Neutrophil (primary cell): ENCODE results near the gene CKB.

Experiments
- H3K27ac ChIP-seq: fragments of 200-600 bp; sonication (generic); 2 replicates; pipeline ENCODE4 v1.5.1; 2016; ENCODE audit warnings: mild to moderate bottlenecking, moderate library complexity
- H3K27me3 ChIP-seq: fragments of 200-600 bp; sonication (generic); 2 replicates; pipeline ENCODE4 v1.6.0; 2016; ENCODE audit warnings: mild to moderate bottlenecking
- H3K36me3 ChIP-seq: fragments of 200-600 bp; sonication (generic); 2 replicates; pipeline ENCODE4 v1.5.1; 2017
- H3K4me1 ChIP-seq, 2 experiments: fragments of 200-600 bp in 1 of 2; sonication (generic) in 1 of 2; 1 replicate in 1 of 2; 2 replicates in 1 of 2; pipeline versions ENCODE4 v1.5.1 to v1.6.1; 2013 to 2016; ENCODE audit warnings: low read depth in 1 of 2, low read length in 1 of 2, mild to moderate bottlenecking in 1 of 2, moderate library complexity in 1 of 2; ENCODE audit not compliant: control insufficient read depth in 1 of 2, insufficient read depth in 1 of 2
- H3K4me3 ChIP-seq, 2 experiments: fragments of 200-600 bp in 1 of 2; sonication (generic) in 1 of 2; 1 replicate in 1 of 2; 2 replicates in 1 of 2; pipeline ENCODE4 v1.5.1; 2013 to 2016; ENCODE audit warnings: low read depth in 1 of 2, low read length in 1 of 2, mild to moderate bottlenecking in 1 of 2, moderate library complexity in 1 of 2
- H3K9me3 ChIP-seq: fragments of 200-600 bp; sonication (generic); 2 replicates; pipeline ENCODE4 v1.5.1; 2016
- TF ChIP-seq, protein P1 (sequence below): fragments of 200-600 bp; sonication (generic); IDR thresholded peaks from 2 replicates; pipeline ENCODE4 v1.5.1; 2016; ENCODE audit warnings: antibody characterized with exemption

CKB gene

DNA sequence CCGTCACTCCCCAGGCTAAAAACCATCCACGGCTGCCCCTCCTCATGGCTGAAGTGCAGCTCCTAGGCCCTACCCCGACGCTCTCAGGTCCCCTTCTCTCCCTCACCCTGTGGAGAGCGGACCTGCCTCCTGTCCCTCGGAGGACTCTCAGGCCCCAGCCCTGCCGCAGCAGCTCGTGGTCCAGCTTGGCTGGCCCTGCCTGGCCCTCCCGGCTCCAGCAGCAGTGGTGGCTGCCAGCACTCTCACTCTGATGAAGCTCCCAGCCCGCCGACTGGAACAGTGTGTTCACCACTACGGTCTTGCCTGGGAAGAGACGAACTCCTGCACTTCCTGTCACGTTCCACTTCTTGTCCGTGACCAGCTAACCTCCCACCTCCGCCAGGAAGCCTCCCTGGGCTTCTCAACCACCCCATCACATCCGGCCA is 28.7 kb upstream of the CKB start:
- TF ChIP-seq, protein P1, sequence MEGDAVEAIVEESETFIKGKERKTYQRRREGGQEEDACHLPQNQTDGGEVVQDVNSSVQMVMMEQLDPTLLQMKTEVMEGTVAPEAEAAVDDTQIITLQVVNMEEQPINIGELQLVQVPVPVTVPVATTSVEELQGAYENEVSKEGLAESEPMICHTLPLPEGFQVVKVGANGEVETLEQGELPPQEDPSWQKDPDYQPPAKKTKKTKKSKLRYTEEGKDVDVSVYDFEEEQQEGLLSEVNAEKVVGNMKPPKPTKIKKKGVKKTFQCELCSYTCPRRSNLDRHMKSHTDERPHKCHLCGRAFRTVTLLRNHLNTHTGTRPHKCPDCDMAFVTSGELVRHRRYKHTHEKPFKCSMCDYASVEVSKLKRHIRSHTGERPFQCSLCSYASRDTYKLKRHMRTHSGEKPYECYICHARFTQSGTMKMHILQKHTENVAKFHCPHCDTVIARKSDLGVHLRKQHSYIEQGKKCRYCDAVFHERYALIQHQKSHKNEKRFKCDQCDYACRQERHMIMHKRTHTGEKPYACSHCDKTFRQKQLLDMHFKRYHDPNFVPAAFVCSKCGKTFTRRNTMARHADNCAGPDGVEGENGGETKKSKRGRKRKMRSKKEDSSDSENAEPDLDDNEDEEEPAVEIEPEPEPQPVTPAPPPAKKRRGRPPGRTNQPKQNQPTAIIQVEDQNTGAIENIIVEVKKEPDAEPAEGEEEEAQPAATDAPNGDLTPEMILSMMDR = no peak
- H3K36me3 ChIP-seq = no peaks in the 10 kb centered on the region
- no peak overlapping the region for H3K4me3 ChIP-seq
- no peaks in the 10 kb centered on the region for H3K4me1 ChIP-seq
- no peaks in the 10 kb centered on the region for H3K9me3 ChIP-seq
- H3K27ac ChIP-seq = no peak overlapping the region
- H3K27me3 ChIP-seq = no peaks in the 10 kb centered on the region

DNA sequence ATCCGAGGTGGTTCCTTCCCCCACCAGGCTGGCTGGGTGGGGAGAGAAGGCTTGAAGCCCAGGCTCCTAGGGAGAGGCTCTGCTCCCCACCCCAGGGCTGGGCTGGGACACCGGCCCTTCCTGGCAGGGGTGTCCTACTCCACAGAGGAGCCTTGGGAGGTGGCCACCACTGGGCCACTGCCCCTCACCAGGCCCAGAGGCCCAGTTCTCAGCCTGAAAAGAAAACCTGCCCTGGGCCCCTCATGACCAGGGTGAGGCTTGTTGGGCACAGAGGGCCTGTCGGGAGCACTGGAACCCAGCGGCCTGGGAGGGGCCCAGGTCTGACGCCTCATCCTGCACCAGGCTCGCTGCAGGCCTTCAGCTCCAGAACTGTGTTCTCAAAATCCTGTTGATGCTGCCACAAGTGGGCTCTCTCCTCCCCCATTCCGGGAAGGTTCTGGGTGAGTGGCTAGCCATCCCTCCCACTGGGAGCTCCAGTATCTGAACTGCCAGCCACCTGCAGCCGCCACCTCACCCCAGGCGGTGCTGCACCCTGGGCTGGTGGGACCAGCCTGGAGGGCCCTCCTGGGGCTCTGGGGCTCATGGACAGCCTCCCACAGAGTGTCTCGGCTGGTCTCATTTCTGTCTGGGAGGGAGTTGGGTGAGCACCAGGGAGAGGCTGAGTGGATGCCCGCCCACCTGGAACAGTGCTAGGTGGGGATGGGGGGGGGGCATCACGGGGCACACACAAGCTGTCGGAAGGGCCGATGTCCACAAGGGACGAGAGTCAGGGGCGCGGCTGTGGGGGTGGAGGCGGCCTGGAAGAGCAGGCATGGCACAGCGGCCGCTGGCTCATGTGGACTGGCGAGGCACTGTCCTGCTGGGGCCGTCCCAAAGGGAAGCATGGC is 28.1 kb upstream of the CKB start:
- no peak overlapping the region for H3K27ac ChIP-seq
- H3K36me3 ChIP-seq = no peaks in the 10 kb centered on the region
- H3K27me3 ChIP-seq = no peaks in the 10 kb centered on the region
- no peak overlapping the region for H3K4me3 ChIP-seq
- no peaks in the 10 kb centered on the region for H3K9me3 ChIP-seq
- TF ChIP-seq, protein P1 = no peak
- H3K4me1 ChIP-seq = no peaks in the 10 kb centered on the region

DNA sequence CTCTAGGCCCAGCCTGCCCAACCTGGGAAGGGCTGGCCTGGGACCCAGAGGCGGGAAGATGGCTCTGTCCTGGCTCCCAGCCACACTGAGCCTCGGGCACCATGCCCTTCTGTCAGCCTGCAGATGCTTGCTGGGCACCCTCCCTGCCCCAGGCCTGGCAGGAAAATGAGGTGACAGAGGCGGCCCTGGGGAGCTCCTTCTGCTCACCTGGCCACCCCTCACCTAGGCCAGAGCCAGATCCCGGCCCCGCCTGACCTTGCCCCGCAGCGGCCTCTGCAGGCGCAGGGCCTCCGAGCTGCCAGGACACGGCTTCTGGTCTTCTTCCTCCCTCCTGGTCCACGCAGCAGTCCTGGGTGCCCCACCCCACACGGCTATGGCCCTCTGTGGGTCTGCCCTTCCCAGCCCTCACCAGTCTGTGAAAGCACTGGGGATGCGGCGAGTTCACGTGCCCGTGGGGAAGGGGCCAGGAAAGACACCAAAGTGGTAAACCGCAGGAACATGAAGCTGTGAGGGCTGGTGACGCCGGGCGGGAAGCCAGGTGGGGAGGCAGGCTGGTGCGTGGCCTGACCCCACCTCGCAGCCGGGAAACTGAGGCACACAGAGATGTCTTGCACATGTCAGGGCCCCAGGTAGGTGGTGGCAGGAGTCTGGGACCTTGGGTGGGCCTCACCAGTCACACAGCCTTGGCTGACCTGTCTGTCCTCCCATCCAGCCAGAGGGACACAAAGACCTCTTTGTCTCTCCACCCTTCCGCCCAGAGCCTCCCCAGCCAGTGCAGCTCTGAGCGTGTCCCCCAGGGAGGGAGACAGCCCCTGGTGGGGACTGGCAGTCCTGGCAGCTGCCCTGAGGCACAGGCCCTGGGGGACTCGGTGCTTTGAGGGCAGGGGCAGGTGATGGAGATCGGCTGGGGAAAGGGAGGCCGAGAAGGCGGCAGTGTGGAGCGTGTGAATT is 27.0 kb upstream of the CKB start:
- Histone ChIP-seq H3K27me3 (no peaks in the 10 kb centered on the region), H3K9me3 (no peaks in the 10 kb centered on the region), H3K36me3 (no peaks in the 10 kb centered on the region), H3K4me3 (no peak overlapping the region), H3K4me1 (no peaks in the 10 kb centered on the region), H3K27ac (no peak overlapping the region)
- TF ChIP-seq, protein P1 = no peak

DNA sequence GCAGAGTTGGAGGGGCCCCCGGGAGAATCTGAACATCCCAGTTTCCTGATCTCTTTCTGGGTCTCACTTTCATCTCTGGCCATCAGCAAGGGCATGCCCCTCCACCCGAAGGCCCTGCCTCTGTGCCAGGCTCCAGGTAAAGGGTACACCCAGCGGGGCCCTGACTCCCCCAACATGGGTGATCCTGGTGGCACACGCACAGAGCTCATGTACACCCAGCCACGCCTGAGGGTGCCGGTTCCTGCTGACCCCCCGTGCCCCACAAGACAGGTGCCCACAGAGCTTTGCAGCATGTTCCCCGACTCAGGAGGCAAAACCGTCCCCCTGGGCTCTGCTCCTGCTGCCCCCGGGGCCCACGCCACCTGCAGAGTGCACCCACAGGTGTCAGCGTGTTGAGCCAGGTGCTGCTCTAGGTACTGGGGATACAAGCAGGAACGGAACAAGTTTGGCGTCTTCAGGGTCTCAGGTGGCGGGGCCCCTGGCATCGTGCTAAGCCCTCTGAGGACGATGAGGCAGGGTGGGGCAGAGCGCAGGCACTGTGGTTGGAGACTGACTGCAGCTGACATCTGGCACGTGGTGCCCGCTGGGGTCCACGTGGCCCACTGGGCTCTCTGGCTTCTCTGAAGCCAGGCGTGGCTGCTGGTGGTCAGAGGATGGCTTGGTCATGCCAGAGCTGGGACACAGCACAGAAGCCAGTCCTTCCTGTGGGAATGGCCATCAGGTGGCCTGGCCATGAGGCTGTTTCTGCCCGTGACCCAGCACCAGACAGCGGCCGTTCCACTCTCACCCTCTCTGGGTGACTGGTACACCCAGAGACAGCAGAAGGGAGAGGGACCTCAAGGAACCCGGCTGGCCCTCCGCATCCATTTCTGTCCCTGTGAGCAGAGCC is 26.1 kb upstream of the CKB start:
- no peak overlapping the region for H3K4me3 ChIP-seq
- H3K27me3 ChIP-seq = no peaks in the 10 kb centered on the region
- TF ChIP-seq, protein P1 = no peak
- H3K36me3 ChIP-seq = no peaks in the 10 kb centered on the region
- no peak overlapping the region for H3K27ac ChIP-seq
- H3K9me3 ChIP-seq = no peaks in the 10 kb centered on the region
- H3K4me1 ChIP-seq = no peaks in the 10 kb centered on the region

DNA sequence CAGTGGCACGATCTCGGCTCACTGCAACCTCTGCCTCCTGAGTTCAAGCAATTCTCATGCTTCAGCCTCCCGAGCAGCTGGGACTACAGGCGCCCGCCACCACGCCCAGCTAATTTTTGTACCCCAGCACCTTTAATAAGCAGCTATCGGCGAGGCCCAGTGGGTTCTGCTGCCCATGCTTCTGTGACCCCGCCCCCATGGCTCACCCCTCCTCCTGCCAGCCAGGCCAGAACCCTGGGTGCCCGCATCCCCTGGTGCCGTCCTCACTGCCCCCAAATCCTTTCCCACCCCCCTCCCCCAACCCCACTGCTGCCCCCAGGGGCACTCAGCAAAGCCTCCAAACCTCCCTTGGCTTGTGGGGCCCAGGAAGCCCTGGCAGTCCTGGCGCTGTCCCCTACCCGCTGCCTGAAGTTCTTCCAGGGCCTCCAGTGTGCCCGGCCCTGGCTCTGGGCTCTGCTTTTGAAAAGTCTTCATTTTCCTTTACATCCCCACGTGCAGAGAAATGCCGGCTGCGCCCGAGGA is 25.4 kb upstream of the CKB start:
- Histone ChIP-seq H3K36me3 (no peaks in the 10 kb centered on the region), H3K27me3 (no peaks in the 10 kb centered on the region), H3K4me3 (no peak overlapping the region), H3K4me1 (no peaks in the 10 kb centered on the region), H3K9me3 (no peaks in the 10 kb centered on the region), H3K27ac (no peak overlapping the region)
- TF ChIP-seq, protein P1 = no peak
